Inflammatory macrophage treated with lipopolysaccharide for 1 hour (primary cell): ENCODE data around the gene APBB2.
A peak's percentile ranks its signal among the peaks of the same experiment; 100 is the strongest.

Experiments used
- DNase-seq, 2 donors: peaks; one replicate each; pipeline ENCODE4 v3.0.0-alpha.2; 2020 to 2022

The APBB2 gene

GRCh38 chr4:41185614-41186592 is 28.4 kb downstream of the APBB2 start:
- DNase-seq, result no peak

- no peak for DNase-seq
Observed at GRCh38 chr4:41184009-41184408, 30.3 kb downstream of the APBB2 start.

- no peak for DNase-seq
Observed at GRCh38 chr4:41183021-41183553, 31.3 kb downstream of the APBB2 start.

GRCh38 chr4:41181037-41181436 is 33.3 kb downstream of the APBB2 start:
- DNase-seq, result no peak

- no peak for DNase-seq
Observed at GRCh38 chr4:41179498-41180195, 34.7 kb downstream of the APBB2 start.

- DNase-seq, result peak in 1 of 2 donors; percentile 15
Observed at GRCh38 chr4:41178372-41179370, 35.7 kb downstream of the APBB2 start.

- DNase-seq, result no peak
Observed at GRCh38 chr4:41177016-41177415, 37.3 kb downstream of the APBB2 start.

- DNase-seq, result no peak
Observed at GRCh38 chr4:41176340-41176739, 38.0 kb downstream of the APBB2 start.

- DNase-seq, result no peak
Observed at GRCh38 chr4:41175794-41176193, 38.5 kb downstream of the APBB2 start.

GRCh38 chr4:41174444-41174843 is 39.9 kb downstream of the APBB2 start:
- peak in 1 of 2 donors; percentile 23 for DNase-seq

GRCh38 chr4:41172786-41173185 is 41.6 kb downstream of the APBB2 start:
- peak; percentile 55 to 58 for DNase-seq

- no peak for DNase-seq
Observed at GRCh38 chr4:41169256-41169800, 45.0 kb downstream of the APBB2 start.

- DNase-seq, result no peak
Observed at GRCh38 chr4:41167191-41167590, 47.2 kb downstream of the APBB2 start.

- no peak for DNase-seq
Observed at GRCh38 chr4:41164405-41164804, 49.9 kb downstream of the APBB2 start.

- no peak for DNase-seq
Observed at GRCh38 chr4:41161355-41161754, 53.0 kb downstream of the APBB2 start.

- DNase-seq, result no peak
Observed at GRCh38 chr4:41160856-41161255, 53.5 kb downstream of the APBB2 start.

GRCh38 chr4:41160012-41160789 is 54.1 kb downstream of the APBB2 start:
- no peak for DNase-seq

- DNase-seq, result no peak
Observed at GRCh38 chr4:41158756-41159155, 55.6 kb downstream of the APBB2 start.

- DNase-seq, result no peak
Observed at GRCh38 chr4:41158274-41158673, 56.1 kb downstream of the APBB2 start.

GRCh38 chr4:41157009-41157408 is 57.3 kb downstream of the APBB2 start:
- no peak for DNase-seq

- no peak for DNase-seq
Observed at GRCh38 chr4:41156574-41156973, 57.8 kb downstream of the APBB2 start.
